HG03439 (cell line): ENCODE measurements around the gene FBLN7.

ENCODE experiments used
- ATAC-seq: cut with Tn5 transposase; IDR thresholded peaks from one replicate; pipeline ENCODE4 v1.9.1; 2021; ENCODE audit warnings: mild to moderate bottlenecking, moderate library complexity; ENCODE audit not compliant: unreplicated experiment

Gene FBLN7

DNA sequence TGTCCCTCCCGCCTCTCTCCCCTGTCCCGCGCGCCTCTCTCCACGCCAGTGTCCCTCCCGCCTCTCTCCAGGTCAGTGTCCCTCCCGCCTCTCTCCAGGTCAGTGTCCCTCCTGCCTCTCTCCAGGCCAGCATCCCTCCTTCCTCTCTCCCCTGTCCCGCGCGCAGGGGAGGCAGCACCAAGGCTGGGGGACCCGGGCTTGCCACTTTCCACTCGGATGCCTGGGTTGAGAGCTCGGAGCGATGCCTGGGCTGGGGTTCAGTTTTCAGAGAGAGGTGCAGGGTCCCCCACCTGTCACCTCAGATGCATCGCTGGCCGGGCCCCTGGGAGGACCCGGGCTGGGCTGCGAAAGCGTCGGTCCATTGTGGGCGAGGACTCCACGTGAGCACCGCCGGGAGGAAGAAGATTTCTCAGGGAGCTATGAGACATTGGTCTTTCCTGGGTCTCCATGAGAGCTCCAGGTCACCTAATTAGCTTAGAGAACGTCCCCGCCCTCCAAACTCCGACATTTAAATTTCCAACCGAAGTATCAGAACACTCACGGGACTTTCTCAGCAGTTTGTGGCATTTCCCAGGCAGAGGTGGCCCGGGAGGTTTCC is 2.1 kb downstream of the FBLN7 start:
- no peak for ATAC-seq

GRCh38 chr2:112140899-112141625 is 2.9 kb downstream of the FBLN7 start:
- no peak for ATAC-seq

DNA sequence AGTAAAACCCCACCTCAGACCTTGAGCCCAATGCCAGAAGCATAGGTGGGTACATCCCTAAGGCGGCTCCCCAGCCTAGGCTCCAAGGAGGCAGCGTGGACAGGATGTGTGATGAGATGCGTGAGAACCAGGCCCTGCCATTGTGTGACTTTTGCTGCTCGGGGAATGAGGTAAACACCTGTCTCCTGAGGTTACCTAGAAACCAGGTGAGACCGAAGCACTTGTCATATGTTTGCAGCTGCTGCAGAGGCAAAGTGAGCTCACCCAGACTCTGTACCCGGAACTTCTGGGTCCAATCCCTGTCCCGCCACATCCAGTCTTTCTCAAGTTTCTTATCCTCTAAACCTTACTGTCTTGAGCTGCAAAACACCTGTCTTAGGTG is 3.4 kb downstream of the FBLN7 start:
- ATAC-seq, result no peak

- no peak for ATAC-seq
Measured at GRCh38 chr2:112142525-112143078, 4.4 kb downstream of the FBLN7 start.

GRCh38 chr2:112143150-112143549 is 5.0 kb downstream of the FBLN7 start:
- no peak for ATAC-seq

DNA sequence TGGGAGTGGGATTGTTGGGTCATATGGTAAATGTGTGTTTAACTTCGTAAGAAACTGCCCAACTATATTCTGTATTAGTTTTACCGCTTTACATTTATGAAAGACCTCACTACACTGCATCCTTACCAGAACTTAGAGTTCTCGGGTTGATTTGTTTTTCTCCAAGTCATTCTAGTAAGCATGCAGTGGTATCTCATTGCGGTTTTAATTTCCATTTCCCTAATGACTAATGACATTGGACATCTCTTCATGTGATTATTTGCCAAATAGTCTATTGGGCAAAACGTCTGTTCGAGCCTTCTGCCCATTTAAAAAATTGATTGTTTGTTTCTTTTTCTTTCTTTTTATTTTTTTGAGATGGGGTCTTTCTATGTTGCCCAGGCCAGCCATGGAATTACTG is 6.8 kb downstream of the FBLN7 start:
- no peak for ATAC-seq

GRCh38 chr2:112147382-112148168 is 9.4 kb downstream of the FBLN7 start:
- no peak for ATAC-seq

DNA sequence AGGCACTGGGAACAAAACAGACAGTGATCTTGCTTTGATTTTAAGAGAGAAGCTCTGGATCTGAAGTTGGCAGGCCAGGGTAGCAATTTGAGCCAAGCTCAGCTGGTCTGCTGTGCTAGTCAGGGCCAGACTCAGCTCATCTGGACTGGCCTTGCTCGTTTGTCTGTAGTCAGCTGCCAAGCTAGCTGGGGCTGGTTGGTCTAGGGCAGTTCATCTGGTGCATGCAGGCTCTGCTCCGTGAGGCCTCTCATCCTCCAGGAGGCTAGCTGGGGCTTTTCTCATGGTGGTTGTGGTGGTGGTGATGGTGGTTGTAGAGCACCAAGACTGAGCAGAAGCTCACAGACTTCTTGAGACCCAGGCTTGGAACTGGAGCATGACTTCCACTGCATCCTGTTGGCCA is 10.3 kb downstream of the FBLN7 start:
- ATAC-seq, result no peak

DNA sequence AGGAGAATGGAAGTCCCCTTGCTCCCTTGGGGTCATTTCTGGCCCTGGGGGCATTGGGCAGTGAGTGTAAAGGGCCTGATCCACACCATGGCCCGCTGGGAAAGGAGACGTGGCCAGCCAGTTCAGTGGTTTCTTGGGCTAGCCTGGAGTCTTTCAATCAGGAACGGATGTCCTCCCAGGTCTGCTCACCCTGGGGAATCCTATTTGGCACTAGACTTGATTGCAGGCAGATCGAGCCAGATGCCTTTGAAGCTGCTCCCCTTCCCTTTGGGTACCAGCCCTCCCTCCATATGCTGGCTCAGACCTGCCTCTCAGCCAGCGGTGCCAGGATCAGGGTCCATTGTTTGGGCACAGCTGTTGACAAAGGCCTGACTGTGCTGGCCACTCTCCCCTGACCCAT is 11.0 kb downstream of the FBLN7 start:
- ATAC-seq, result no peak

- no peak for ATAC-seq
Measured at GRCh38 chr2:112149866-112150435, 11.8 kb downstream of the FBLN7 start.

- no peak for ATAC-seq
Measured at GRCh38 chr2:112150447-112150846, 12.3 kb downstream of the FBLN7 start.

- ATAC-seq, result no peak
Measured at GRCh38 chr2:112150851-112151250, 12.7 kb downstream of the FBLN7 start.

DNA sequence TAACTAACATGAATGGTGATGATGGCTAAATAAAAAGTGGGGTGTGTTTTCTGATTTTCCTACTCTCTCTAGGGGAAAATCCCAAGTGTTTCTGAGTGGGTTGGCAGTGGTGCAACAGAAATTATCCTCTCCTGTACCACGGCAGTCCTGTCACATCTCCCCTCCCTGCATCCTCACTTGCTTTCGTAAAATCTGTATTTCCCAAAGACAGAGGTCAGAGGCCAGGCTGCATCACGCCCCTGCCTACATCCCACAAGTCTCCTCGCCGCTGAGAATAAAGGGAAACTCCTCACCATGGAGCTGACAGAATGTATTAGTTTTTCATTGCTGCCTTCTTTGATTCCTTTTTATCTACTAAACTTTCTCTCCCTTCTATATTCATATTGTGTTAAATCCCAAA is 13.1 kb downstream of the FBLN7 start:
- ATAC-seq, result no peak

DNA sequence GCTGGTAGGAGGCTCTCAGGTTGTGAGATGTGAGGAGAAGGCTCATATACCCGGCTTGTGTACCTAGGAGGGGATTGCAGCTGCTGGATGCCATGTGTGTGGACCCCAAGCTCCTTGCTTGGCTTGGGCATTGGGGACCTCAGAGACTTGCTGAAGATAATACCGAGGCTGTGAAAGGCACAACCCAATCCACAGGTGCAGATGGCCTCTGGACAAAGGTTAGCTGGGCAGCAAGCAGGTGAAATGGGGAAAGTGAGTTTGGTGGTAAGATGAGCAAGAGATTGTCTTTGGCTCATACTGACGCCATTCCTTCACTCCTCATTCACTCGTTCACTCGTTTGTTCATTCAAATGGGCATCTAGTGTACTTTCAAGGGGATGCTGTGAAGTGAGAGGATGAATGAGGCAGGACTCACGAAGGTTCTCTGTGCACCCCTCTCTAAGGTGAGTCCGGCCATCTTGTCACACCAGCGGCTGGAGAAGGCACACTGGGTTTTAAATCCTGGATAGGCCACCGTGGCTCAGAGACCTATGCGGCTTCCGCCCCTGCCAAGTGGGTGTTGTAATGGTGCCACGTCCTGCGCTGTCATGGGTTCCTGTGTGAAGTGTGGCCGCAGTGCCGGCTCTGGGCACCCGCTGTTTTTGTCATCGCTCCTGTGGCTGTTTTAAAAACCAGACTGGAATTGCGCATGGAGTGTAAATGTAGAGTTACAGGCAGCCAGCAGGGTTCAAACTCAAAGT is 13.7 kb downstream of the FBLN7 start:
- no peak for ATAC-seq

DNA sequence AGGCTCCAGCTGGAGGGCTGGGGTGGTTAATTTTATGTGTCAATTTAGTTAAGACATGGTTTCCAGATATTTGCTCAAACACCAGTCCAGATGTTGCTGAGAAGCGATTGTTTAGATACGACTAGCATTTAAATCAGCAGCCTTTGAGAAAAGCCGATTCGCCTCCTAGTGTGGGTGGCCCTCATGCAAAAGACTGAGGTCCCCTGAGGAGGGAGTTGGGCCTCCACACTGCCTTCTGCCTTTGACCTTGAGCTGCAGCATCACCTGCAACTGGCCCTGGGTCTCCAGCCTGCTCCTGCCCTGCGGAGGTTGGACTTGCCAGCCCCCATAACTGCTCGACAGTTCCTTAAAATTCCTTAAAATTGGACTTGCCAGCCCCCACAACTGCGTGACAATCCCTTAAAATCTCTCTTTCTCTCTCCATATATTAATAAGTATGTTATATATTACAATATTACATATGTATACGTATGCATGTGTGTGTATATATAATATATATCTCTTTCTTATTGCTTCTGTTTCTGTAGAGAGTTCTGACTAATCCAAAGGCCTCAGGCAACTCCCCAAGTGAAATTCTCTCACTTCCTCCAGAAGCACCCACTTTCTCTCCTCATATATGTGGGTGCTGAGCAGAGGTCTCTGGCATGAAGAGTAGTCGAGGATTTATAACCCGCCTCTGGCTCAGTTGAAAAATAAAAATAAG is 14.4 kb downstream of the FBLN7 start:
- ATAC-seq, result no peak

DNA sequence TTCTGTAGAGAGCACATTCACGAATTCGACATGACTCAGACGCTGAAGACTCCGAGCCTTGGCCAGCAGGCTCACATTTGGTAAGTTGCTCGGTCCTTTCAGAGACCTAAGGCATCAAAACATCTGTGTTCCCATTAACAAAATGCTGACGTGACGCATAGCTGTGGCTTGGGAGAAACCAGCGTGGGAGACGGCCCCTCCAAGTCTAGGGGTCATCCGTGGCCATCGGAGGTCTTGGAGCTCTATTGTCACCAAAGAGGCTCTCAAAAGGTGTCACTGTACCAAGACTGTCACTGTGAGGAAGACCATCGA is 14.9 kb downstream of the FBLN7 start:
- no peak for ATAC-seq

DNA sequence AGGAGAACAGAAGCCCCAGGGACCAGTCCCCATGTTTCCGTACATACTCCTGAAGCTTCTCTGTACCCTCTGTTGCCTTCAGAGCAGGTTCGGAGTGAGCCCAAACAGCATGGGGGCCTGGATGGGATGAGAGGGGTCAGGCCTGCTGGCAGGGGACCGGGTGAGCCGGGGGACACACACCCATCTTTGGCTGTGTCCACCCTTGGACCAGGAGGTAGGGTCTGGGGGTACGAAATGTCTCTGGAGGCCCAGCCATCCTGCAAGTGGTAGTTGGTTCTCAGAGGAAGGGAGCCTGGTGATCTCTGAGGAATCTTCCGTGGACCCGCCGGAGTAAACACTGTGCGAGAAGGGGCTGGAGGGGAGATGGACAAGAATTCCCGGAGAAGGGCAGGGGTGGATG is 15.3 kb downstream of the FBLN7 start:
- no peak for ATAC-seq

DNA sequence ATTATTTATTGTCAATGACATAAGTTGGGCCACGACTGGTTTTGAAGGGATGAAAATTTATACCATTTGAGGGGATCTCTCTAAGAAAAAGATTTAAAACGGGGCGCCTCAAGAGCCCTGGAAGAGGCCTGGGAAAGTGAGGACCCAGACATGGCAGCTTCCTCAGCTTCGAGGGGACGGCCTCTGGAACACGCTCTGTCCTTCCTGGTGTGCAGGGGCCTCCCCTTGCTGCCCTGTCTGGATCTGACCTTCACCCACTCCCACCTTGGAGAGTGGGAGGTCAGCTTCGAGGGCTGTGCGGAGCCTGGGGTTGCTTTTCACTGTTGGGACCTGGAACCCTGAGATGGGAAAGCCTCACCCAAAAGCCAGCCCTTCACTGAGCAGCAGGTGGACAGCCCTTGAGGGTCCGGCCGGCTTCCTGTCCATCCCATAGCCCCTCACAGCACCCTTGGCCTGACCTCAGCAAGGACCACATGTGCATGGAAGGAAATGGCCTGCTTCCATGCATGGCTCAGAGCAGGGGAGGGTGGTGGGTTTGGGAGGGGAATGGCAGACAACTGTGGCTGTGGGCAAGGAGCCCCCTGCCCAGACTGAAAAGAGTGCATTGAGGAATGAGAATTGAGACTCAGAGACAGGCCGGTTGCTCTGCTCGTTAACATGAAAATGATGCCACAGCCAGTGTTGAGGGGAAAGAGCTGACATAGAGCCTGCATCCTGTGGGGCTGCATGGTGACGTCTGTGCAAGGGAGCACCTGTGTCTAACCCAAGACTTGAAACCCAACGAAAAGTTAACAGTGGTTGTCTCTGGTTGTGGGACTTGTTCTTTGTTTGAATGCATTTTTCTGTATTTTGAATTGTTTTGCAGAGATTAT is 16.3 kb downstream of the FBLN7 start:
- ATAC-seq, result no peak
